ENCODE results near the gene CCDC24. TPM values are rescaled to one million over a fixed set of nuclear protein-coding genes. Genes with fewer than 3 reads are reported as not detected.

Gene CCDC24
- total RNA-seq, 1 experiment from 2014 or later: 24.4 TPM

GRCh38 chr1:43951021-43951985 lies 40.1 kb upstream of the CCDC24 start:
- H3K36me3 ChIP-seq (ENCODE audit: control insufficient read depth, insufficient read depth, low read length): peaks cover 4% of the 10 kb centered on the region; the same call in 1 of the 2 replicates
- in situ Hi-C loops (cut with HindIII; ENCODE audit: low pct_unique_long_range_greater_than_20kb, low sequenced_read_pairs) (no loop called here), intact Hi-C loops (cut with micrococcal nuclease; ENCODE audit: unreplicated experiment) (no loop called here)
- H3K27me3 ChIP-seq (ENCODE audit: control insufficient read depth, insufficient read depth, low read length): no peaks in the 10 kb centered on the region
- H3K9me3 ChIP-seq (ENCODE audit: control insufficient read depth, insufficient read depth, low read depth, low read length): no peaks in the 10 kb centered on the region
- ATAC-seq (no peak), DNase-seq (ENCODE audit: low read depth, low spot score) (no peak)
- ChIA-PET POLR2A (no interaction called here), CTCF (interaction anchor here (0.6 to 0.7 kb wide), 2 partner anchors 16 to 185 kb away, joined by 4 to 6 read pairs; no protein-coding TSS in a partner anchor)
- no peak for TF ChIP-seq POLR2AphosphoS5 (IDR thresholded peaks at IDR 0.05; ENCODE audit: low read depth, low read length)
- TF ChIP-seq TCF7L2 (IDR thresholded peaks at IDR 0.05; ENCODE audit: low read depth, low read length): no peak
- no peak for TF ChIP-seq CTCF (IDR thresholded peaks at IDR 0.05)
- no peak for TF ChIP-seq REST (IDR thresholded peaks at IDR 0.05; ENCODE audit: insufficient read depth in 1 of 2, low read depth in 2 of 2, low read length in 1 of 2)
- no peak for TF ChIP-seq SIN3A (IDR thresholded peaks at IDR 0.05; ENCODE audit: borderline replicate concordance, insufficient read depth, low read depth, low read length)
- no peak overlapping the region for H3K4me3 ChIP-seq (ENCODE audit: low read depth in 2 of 2, low read length in 2 of 2)
- BruUV-seq (replicated peaks): TSS peak; percentile 47
- no peak overlapping the region for H3K27ac ChIP-seq (ENCODE audit: low read length)
- peaks cover 12% of the 10 kb centered on the region for H3K4me1 ChIP-seq (ENCODE audit: control insufficient read depth, insufficient read depth, low read length)

- intact Hi-C loops (cut with micrococcal nuclease; ENCODE audit: unreplicated experiment): no loop called here
- no peak for TF ChIP-seq SIN3A (IDR thresholded peaks at IDR 0.05; ENCODE audit: borderline replicate concordance, insufficient read depth, low read depth, low read length)
- DNase-seq (ENCODE audit: low read depth, low spot score) (no peak), ATAC-seq (no peak)
- BruUV-seq (replicated peaks): no TSS peak
- Histone ChIP-seq H3K27me3 (ENCODE audit: control insufficient read depth, insufficient read depth, low read length) (no peaks in the 10 kb centered on the region), H3K4me3 (ENCODE audit: low read depth in 2 of 2, low read length in 2 of 2) (no peak overlapping the region), H3K9me3 (ENCODE audit: control insufficient read depth, insufficient read depth, low read depth, low read length) (no peaks in the 10 kb centered on the region), H3K27ac (ENCODE audit: low read length) (no peak overlapping the region), H3K4me1 (ENCODE audit: control insufficient read depth, insufficient read depth, low read length) (peaks cover 8% of the 10 kb centered on the region), H3K36me3 (ENCODE audit: control insufficient read depth, insufficient read depth, low read length) (no peaks in the 10 kb centered on the region)
- CTCF ChIA-PET: interaction anchor here (1.2 kb wide), 1 partner anchor 18 kb away, joined by 3 read pairs; no protein-coding TSS in a partner anchor
- in situ Hi-C loops (cut with HindIII; ENCODE audit: low pct_unique_long_range_greater_than_20kb, low sequenced_read_pairs): no loop called here
- POLR2A ChIA-PET: interaction anchor here (0.6 kb wide), 1 partner anchor 224 kb away, joined by 4 read pairs; no protein-coding TSS in a partner anchor
Measured at GRCh38 chr1:43952731-43953346, 38.6 kb upstream of the CCDC24 start.

Measured in Panc1 (cell line).